ENCODE measurements around the gene LYZL6.

The LYZL6 gene

GRCh38 chr17:35972945-35973332 lies 29.4 kb upstream of the LYZL6 start:
- no peaks in the 10 kb centered on the region for H3K9me3 ChIP-seq (replicated peaks; ENCODE audit: low read length)
- no peak overlapping the region for H3K4me2 ChIP-seq (ENCODE audit: low read length)
- H3K4me3 ChIP-seq (ENCODE audit: low read length): no peak overlapping the region
- H3K4me1 ChIP-seq (ENCODE audit: control insufficient read depth, insufficient read depth, low read length): peaks cover 14% of the 10 kb centered on the region
- no peaks in the 10 kb centered on the region for H3K36me3 ChIP-seq (ENCODE audit: insufficient read depth, low read length)
- H3K27me3 ChIP-seq (ENCODE audit: control insufficient read depth, insufficient read depth, low read length): peaks cover 12% of the 10 kb centered on the region
- no peak overlapping the region for H3K9ac ChIP-seq (ENCODE audit: low read depth, low read length)

- H3K9me3 ChIP-seq (replicated peaks; ENCODE audit: low read length): no peaks in the 10 kb centered on the region
- peaks cover 14% of the 10 kb centered on the region for H3K4me1 ChIP-seq (ENCODE audit: control insufficient read depth, insufficient read depth, low read length)
- no peak overlapping the region for H3K4me3 ChIP-seq (ENCODE audit: low read length)
- no peak overlapping the region for H3K9ac ChIP-seq (ENCODE audit: low read depth, low read length)
- H3K4me2 ChIP-seq (ENCODE audit: low read length): no peak overlapping the region
- no peaks in the 10 kb centered on the region for H3K36me3 ChIP-seq (ENCODE audit: insufficient read depth, low read length)
- peaks cover 9% of the 10 kb centered on the region for H3K27me3 ChIP-seq (ENCODE audit: control insufficient read depth, insufficient read depth, low read length)
Observed at GRCh38 chr17:35972535-35972934, 29.0 kb upstream of the LYZL6 start.

GRCh38 chr17:35972066-35972465 lies 28.6 kb upstream of the LYZL6 start:
- Histone ChIP-seq H3K9ac (ENCODE audit: low read depth, low read length) (no peak overlapping the region), H3K4me2 (ENCODE audit: low read length) (no peak overlapping the region), H3K9me3 (replicated peaks; ENCODE audit: low read length) (no peaks in the 10 kb centered on the region), H3K4me3 (ENCODE audit: low read length) (no peak overlapping the region), H3K36me3 (ENCODE audit: insufficient read depth, low read length) (no peaks in the 10 kb centered on the region), H3K27me3 (ENCODE audit: control insufficient read depth, insufficient read depth, low read length) (peaks cover 6% of the 10 kb centered on the region), H3K4me1 (ENCODE audit: control insufficient read depth, insufficient read depth, low read length) (peaks cover 14% of the 10 kb centered on the region)

GRCh38 chr17:35969558-35970380 lies 26.3 kb upstream of the LYZL6 start:
- Histone ChIP-seq H3K4me3 (ENCODE audit: low read length) (no peak overlapping the region), H3K4me1 (ENCODE audit: control insufficient read depth, insufficient read depth, low read length) (peaks cover 14% of the 10 kb centered on the region), H3K4me2 (ENCODE audit: low read length) (no peak overlapping the region), H3K9ac (ENCODE audit: low read depth, low read length) (no peak overlapping the region), H3K9me3 (replicated peaks; ENCODE audit: low read length) (no peaks in the 10 kb centered on the region), H3K36me3 (ENCODE audit: insufficient read depth, low read length) (no peaks in the 10 kb centered on the region), H3K27me3 (ENCODE audit: control insufficient read depth, insufficient read depth, low read length) (peaks cover 11% of the 10 kb centered on the region)

- Histone ChIP-seq H3K9me3 (replicated peaks; ENCODE audit: low read length) (no peaks in the 10 kb centered on the region), H3K36me3 (ENCODE audit: insufficient read depth, low read length) (no peaks in the 10 kb centered on the region), H3K27me3 (ENCODE audit: control insufficient read depth, insufficient read depth, low read length) (peaks cover 11% of the 10 kb centered on the region), H3K4me3 (ENCODE audit: low read length) (no peak overlapping the region), H3K4me2 (ENCODE audit: low read length) (no peak overlapping the region), H3K9ac (ENCODE audit: low read depth, low read length) (no peak overlapping the region), H3K4me1 (ENCODE audit: control insufficient read depth, insufficient read depth, low read length) (peaks cover 9% of the 10 kb centered on the region)
Observed at GRCh38 chr17:35968520-35969054, 25.1 kb upstream of the LYZL6 start.

GRCh38 chr17:35965272-35965671 lies 21.8 kb upstream of the LYZL6 start:
- Histone ChIP-seq H3K9me3 (replicated peaks; ENCODE audit: low read length) (no peaks in the 10 kb centered on the region), H3K9ac (ENCODE audit: low read depth, low read length) (no peak overlapping the region), H3K4me2 (ENCODE audit: low read length) (no peak overlapping the region), H3K36me3 (ENCODE audit: insufficient read depth, low read length) (no peaks in the 10 kb centered on the region), H3K4me1 (ENCODE audit: control insufficient read depth, insufficient read depth, low read length) (no peaks in the 10 kb centered on the region), H3K4me3 (ENCODE audit: low read length) (no peak overlapping the region), H3K27me3 (ENCODE audit: control insufficient read depth, insufficient read depth, low read length) (peaks cover 5% of the 10 kb centered on the region)

GRCh38 chr17:35963663-35964062 lies 20.1 kb upstream of the LYZL6 start:
- Histone ChIP-seq H3K36me3 (ENCODE audit: insufficient read depth, low read length) (no peaks in the 10 kb centered on the region), H3K4me1 (ENCODE audit: control insufficient read depth, insufficient read depth, low read length) (no peaks in the 10 kb centered on the region), H3K27me3 (ENCODE audit: control insufficient read depth, insufficient read depth, low read length) (peaks cover 9% of the 10 kb centered on the region), H3K9ac (ENCODE audit: low read depth, low read length) (no peak overlapping the region), H3K4me3 (ENCODE audit: low read length) (no peak overlapping the region), H3K4me2 (ENCODE audit: low read length) (no peak overlapping the region), H3K9me3 (replicated peaks; ENCODE audit: low read length) (no peaks in the 10 kb centered on the region)

GRCh38 chr17:35953720-35954119 lies 10.2 kb upstream of the LYZL6 start:
- H3K4me1 ChIP-seq (ENCODE audit: control insufficient read depth, insufficient read depth, low read length): no peaks in the 10 kb centered on the region
- H3K4me2 ChIP-seq (ENCODE audit: low read length): no peak overlapping the region
- H3K36me3 ChIP-seq (ENCODE audit: insufficient read depth, low read length): no peaks in the 10 kb centered on the region
- H3K9ac ChIP-seq (ENCODE audit: low read depth, low read length): no peak overlapping the region
- H3K27me3 ChIP-seq (ENCODE audit: control insufficient read depth, insufficient read depth, low read length): peaks cover 15% of the 10 kb centered on the region
- H3K9me3 ChIP-seq (replicated peaks; ENCODE audit: low read length): no peaks in the 10 kb centered on the region
- no peak overlapping the region for H3K4me3 ChIP-seq (ENCODE audit: low read length)

GRCh38 chr17:35949401-35949800 lies 5.9 kb upstream of the LYZL6 start:
- H3K4me3 ChIP-seq (ENCODE audit: low read length): no peak overlapping the region
- H3K36me3 ChIP-seq (ENCODE audit: insufficient read depth, low read length): no peaks in the 10 kb centered on the region
- H3K27me3 ChIP-seq (ENCODE audit: control insufficient read depth, insufficient read depth, low read length): peaks cover 9% of the 10 kb centered on the region
- no peaks in the 10 kb centered on the region for H3K9me3 ChIP-seq (replicated peaks; ENCODE audit: low read length)
- no peak overlapping the region for H3K9ac ChIP-seq (ENCODE audit: low read depth, low read length)
- no peak overlapping the region for H3K4me2 ChIP-seq (ENCODE audit: low read length)
- H3K4me1 ChIP-seq (ENCODE audit: control insufficient read depth, insufficient read depth, low read length): no peaks in the 10 kb centered on the region

GRCh38 chr17:35948092-35948491 lies 4.6 kb upstream of the LYZL6 start:
- Histone ChIP-seq H3K4me1 (ENCODE audit: control insufficient read depth, insufficient read depth, low read length) (no peaks in the 10 kb centered on the region), H3K36me3 (ENCODE audit: insufficient read depth, low read length) (no peaks in the 10 kb centered on the region), H3K27me3 (ENCODE audit: control insufficient read depth, insufficient read depth, low read length) (peaks cover 10% of the 10 kb centered on the region), H3K4me3 (ENCODE audit: low read length) (no peak overlapping the region), H3K9me3 (replicated peaks; ENCODE audit: low read length) (no peaks in the 10 kb centered on the region), H3K4me2 (ENCODE audit: low read length) (no peak overlapping the region), H3K9ac (ENCODE audit: low read depth, low read length) (no peak overlapping the region)

GRCh38 chr17:35947156-35947585 lies 3.7 kb upstream of the LYZL6 start:
- Histone ChIP-seq H3K36me3 (ENCODE audit: insufficient read depth, low read length) (no peaks in the 10 kb centered on the region), H3K9ac (ENCODE audit: low read depth, low read length) (no peak overlapping the region), H3K4me1 (ENCODE audit: control insufficient read depth, insufficient read depth, low read length) (no peaks in the 10 kb centered on the region), H3K4me2 (ENCODE audit: low read length) (peak overlapping the region; percentile 58), H3K4me3 (ENCODE audit: low read length) (no peak overlapping the region), H3K9me3 (replicated peaks; ENCODE audit: low read length) (no peaks in the 10 kb centered on the region), H3K27me3 (ENCODE audit: control insufficient read depth, insufficient read depth, low read length) (peaks cover 13% of the 10 kb centered on the region)

- H3K9me3 ChIP-seq (replicated peaks; ENCODE audit: low read length): no peaks in the 10 kb centered on the region
- H3K36me3 ChIP-seq (ENCODE audit: insufficient read depth, low read length): no peaks in the 10 kb centered on the region
- H3K27me3 ChIP-seq (ENCODE audit: control insufficient read depth, insufficient read depth, low read length): peaks cover 4% of the 10 kb centered on the region
- H3K4me2 ChIP-seq (ENCODE audit: low read length): no peak overlapping the region
- no peak overlapping the region for H3K9ac ChIP-seq (ENCODE audit: low read depth, low read length)
- no peak overlapping the region for H3K4me3 ChIP-seq (ENCODE audit: low read length)
- no peaks in the 10 kb centered on the region for H3K4me1 ChIP-seq (ENCODE audit: control insufficient read depth, insufficient read depth, low read length)
Observed at GRCh38 chr17:35944151-35944550, 638 bp upstream of the LYZL6 start.

Measured in skeletal muscle satellite cell (primary cell).